ENCODE results near the gene FSCN2. TPM values are rescaled to one million over a fixed set of nuclear protein-coding genes. Genes with fewer than 3 reads are reported as not detected.

FSCN2 gene
- polyA plus RNA-seq, 1 of the 3 experiments (the other 2 are of a cell fraction) = 2.1 TPM

DNA sequence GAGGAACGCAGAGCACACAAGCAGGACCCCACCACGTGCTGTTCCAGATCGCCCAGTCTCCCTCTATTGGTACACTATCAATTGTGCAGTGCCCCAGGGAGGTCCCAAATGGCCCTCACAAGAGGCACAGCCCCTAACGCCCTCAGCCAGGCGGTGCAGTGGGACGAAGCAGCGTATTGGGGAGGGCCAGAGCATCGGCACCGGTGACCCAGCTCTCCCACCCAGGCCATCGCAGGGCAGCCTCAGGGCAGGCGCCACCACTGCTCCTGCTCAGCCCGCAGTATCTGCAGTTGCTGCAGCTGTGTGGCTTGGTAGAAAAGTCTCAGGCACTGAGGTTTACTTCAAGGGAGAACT lies 29.9 kb downstream of the FSCN2 start:
- H2AFZ ChIP-seq (ENCODE audit: low read depth) = no peak overlapping the region
- no peak for DNase-seq
- peaks cover 12 to 25% of the 10 kb centered on the region in 2 experiments; a peak in 3 of 4 replicates for H3K4me1 ChIP-seq (ENCODE audit: control insufficient read depth in 1 of 2, insufficient read depth in 2 of 2, low read depth in 1 of 2, low read length in 1 of 2)
- peaks cover 45% of the 10 kb centered on the region for H3K79me2 ChIP-seq (ENCODE audit: insufficient read depth)
- no peak overlapping the region for H3K27ac ChIP-seq (ENCODE audit: low read depth in 2 of 2, low read length in 1 of 2)
- no peak overlapping the region for H3K4me2 ChIP-seq
- H3K9ac ChIP-seq = no peak overlapping the region
- H3F3A ChIP-seq (replicated peaks; ENCODE audit: insufficient read depth) = peaks cover 49% of the 10 kb centered on the region
- WGBS (ENCODE audit: low lambda C conversion rate) = 97% methylated on average over 7 of the region's 12 CpGs
- POLR2A ChIA-PET = no interaction called here
- peaks cover 10% of the 10 kb centered on the region; the same call in 1 of the 2 replicates for H4K20me1 ChIP-seq (ENCODE audit: insufficient read depth)
- H3K27me3 ChIP-seq (ENCODE audit: insufficient read depth) = no peaks in the 10 kb centered on the region
- H3K4me3 ChIP-seq (ENCODE audit: low read depth in 2 of 2, low read length in 1 of 2) = no peak overlapping the region
- H3K9me3 ChIP-seq = no peaks in the 10 kb centered on the region
- peaks cover 37 to 41% of the 10 kb centered on the region in 2 experiments for H3K36me3 ChIP-seq (replicated peaks in 1 of 2; ENCODE audit: control insufficient read depth in 1 of 2, insufficient read depth in 2 of 2, low read length in 1 of 2)
- TF ChIP-seq GABPA (IDR thresholded peaks at IDR 0.05; ENCODE audit: low read depth) (no peak), TCF12 (IDR thresholded peaks at IDR 0.05) (no peak), YY1 (IDR thresholded peaks at IDR 0.05; ENCODE audit: low read depth) (no peak), FOSL2 (IDR thresholded peaks at IDR 0.05; ENCODE audit: borderline replicate concordance, low read depth) (no peak), IRF3 (IDR thresholded peaks at IDR 0.05; ENCODE audit: low read depth, low read length) (no peak), TEAD4 (IDR thresholded peaks at IDR 0.05; ENCODE audit: borderline replicate concordance, insufficient read depth) (no peak), RFX5 (IDR thresholded peaks at IDR 0.05; ENCODE audit: low read length) (no peak), NFIC (IDR thresholded peaks at IDR 0.05; ENCODE audit: borderline replicate concordance) (no peak), FOXM1 (IDR thresholded peaks at IDR 0.05; ENCODE audit: low read depth) (no peak), RCOR1 (IDR thresholded peaks at IDR 0.05; ENCODE audit: low read length) (no peak), CHD2 (IDR thresholded peaks at IDR 0.05; ENCODE audit: low read length, partially characterized antibody) (no peak), MXI1 (IDR thresholded peaks at IDR 0.05; ENCODE audit: low read depth, low read length) (no peak)
- TF ChIP-seq, protein P1, sequence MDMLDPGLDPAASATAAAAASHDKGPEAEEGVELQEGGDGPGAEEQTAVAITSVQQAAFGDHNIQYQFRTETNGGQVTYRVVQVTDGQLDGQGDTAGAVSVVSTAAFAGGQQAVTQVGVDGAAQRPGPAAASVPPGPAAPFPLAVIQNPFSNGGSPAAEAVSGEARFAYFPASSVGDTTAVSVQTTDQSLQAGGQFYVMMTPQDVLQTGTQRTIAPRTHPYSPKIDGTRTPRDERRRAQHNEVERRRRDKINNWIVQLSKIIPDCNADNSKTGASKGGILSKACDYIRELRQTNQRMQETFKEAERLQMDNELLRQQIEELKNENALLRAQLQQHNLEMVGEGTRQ (IDR thresholded peaks at IDR 0.05; ENCODE audit: borderline replicate concordance, low read depth, low read length) = no peak
- TF ChIP-seq, protein P2, sequence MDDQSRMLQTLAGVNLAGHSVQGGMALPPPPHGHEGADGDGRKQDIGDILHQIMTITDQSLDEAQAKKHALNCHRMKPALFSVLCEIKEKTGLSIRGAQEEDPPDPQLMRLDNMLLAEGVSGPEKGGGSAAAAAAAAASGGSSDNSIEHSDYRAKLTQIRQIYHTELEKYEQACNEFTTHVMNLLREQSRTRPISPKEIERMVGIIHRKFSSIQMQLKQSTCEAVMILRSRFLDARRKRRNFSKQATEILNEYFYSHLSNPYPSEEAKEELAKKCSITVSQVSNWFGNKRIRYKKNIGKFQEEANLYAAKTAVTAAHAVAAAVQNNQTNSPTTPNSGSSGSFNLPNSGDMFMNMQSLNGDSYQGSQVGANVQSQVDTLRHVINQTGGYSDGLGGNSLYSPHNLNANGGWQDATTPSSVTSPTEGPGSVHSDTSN (IDR thresholded peaks at IDR 0.05) = no peak
- H3K9me2 ChIP-seq = no peaks in the 10 kb centered on the region
- CTCF ChIA-PET = interaction anchor here (1.7 to 3.3 kb wide), 2 partner anchors 9 to 43 kb away, joined by 6 to 16 read pairs; no protein-coding TSS in a partner anchor

All from SK-N-SH (cell line).